HEK293 (cell line): Measurements from ENCODE around the gene KLK10.

Experiments used
- GLIS1 ChIP-seq: fragments of 450-650 bp; formaldehyde crosslinking; IDR thresholded peaks from 2 replicates; pipeline ENCODE4 v1.5.1; 2016; ENCODE audit warnings: missing biosample characterization, missing genetic modification characterization
- GLIS2 ChIP-seq: fragments of 450-650 bp; formaldehyde crosslinking; IDR thresholded peaks from 2 replicates; pipeline ENCODE4 v1.5.1; 2016; ENCODE audit warnings: missing biosample characterization, missing genetic modification characterization
- PATZ1 ChIP-seq: fragments of 450-650 bp; formaldehyde crosslinking; IDR thresholded peaks from 2 replicates; pipeline ENCODE4 v1.5.1; 2016; ENCODE audit warnings: missing biosample characterization, missing genetic modification characterization
- PRDM10 ChIP-seq: fragments of 450-650 bp; formaldehyde crosslinking; IDR thresholded peaks from 2 replicates; pipeline ENCODE4 v1.5.1; 2016; ENCODE audit warnings: missing biosample characterization, missing genetic modification characterization
- PRDM2 ChIP-seq: fragments of 450-650 bp; formaldehyde crosslinking; IDR thresholded peaks from 2 replicates; pipeline ENCODE4 v1.5.1; 2016; ENCODE audit warnings: missing biosample characterization, missing genetic modification characterization, borderline replicate concordance
- ZFHX2 ChIP-seq: fragments of 450-650 bp; formaldehyde crosslinking; conservative IDR thresholded peaks from 2 replicates; pipeline ENCODE4 v1.5.1; 2016; ENCODE audit warnings: missing biosample characterization, missing genetic modification characterization
- ZNF133 ChIP-seq: fragments of 450-650 bp; formaldehyde crosslinking; IDR thresholded peaks from 2 replicates; pipeline ENCODE4 v1.5.1; 2016; ENCODE audit warnings: missing biosample characterization, missing genetic modification characterization
- ZNF140 ChIP-seq: fragments of 450-650 bp; formaldehyde crosslinking; IDR thresholded peaks from 2 replicates; pipeline ENCODE4 v1.5.1; 2016; ENCODE audit warnings: missing biosample characterization, missing genetic modification characterization
- ZNF175 ChIP-seq: fragments of 450-650 bp; formaldehyde crosslinking; IDR thresholded peaks from 2 replicates; pipeline ENCODE4 v1.5.1; 2016; ENCODE audit warnings: missing biosample characterization, missing genetic modification characterization
- ZNF214 ChIP-seq: fragments of 450-650 bp; formaldehyde crosslinking; IDR thresholded peaks from 2 replicates; pipeline ENCODE4 v1.5.1; 2017; ENCODE audit warnings: missing biosample characterization, mild to moderate bottlenecking, missing genetic modification characterization, borderline replicate concordance
- ZNF223 ChIP-seq: fragments of 450-650 bp; formaldehyde crosslinking; IDR thresholded peaks from 2 replicates; pipeline ENCODE4 v1.5.1; 2016; ENCODE audit warnings: missing biosample characterization, missing genetic modification characterization
- ZNF366 ChIP-seq: fragments of 450-650 bp; formaldehyde crosslinking; conservative IDR thresholded peaks from 2 replicates; pipeline ENCODE4 v1.5.1; 2016; ENCODE audit warnings: missing biosample characterization, missing genetic modification characterization
- ZNF391 ChIP-seq: fragments of 450-650 bp; formaldehyde crosslinking; IDR thresholded peaks from 2 replicates; pipeline ENCODE4 v1.5.1; 2016; ENCODE audit warnings: low read depth, missing biosample characterization, missing genetic modification characterization, borderline replicate concordance
- ZNF398 ChIP-seq: fragments of 450-650 bp; formaldehyde crosslinking; IDR thresholded peaks from 2 replicates; pipeline ENCODE4 v1.5.1; 2017; ENCODE audit warnings: missing biosample characterization, missing genetic modification characterization
- ZNF645 ChIP-seq: fragments of 450-650 bp; formaldehyde crosslinking; IDR thresholded peaks from 2 replicates; pipeline ENCODE4; 2016; ENCODE audit warnings: missing biosample characterization, missing genetic modification characterization
- ZNF785 ChIP-seq: fragments of 450-650 bp; formaldehyde crosslinking; IDR thresholded peaks from 2 replicates; pipeline ENCODE4 v1.5.1; 2016; ENCODE audit warnings: missing biosample characterization, missing genetic modification characterization
- ZNF843 ChIP-seq: fragments of 450-650 bp; formaldehyde crosslinking; IDR thresholded peaks from 2 replicates; pipeline ENCODE4 v1.5.1; 2016; ENCODE audit warnings: missing biosample characterization, missing genetic modification characterization

Gene KLK10

GRCh38 chr19:51018745-51019543, 565 bp downstream of the KLK10 start (continued):
- TF ChIP-seq PATZ1 (tag by site-specific recombination) (peak; percentile 72; the same call in 1 of the 2 replicates), ZNF366 (no peak), PRDM10 (tag by site-specific recombination) (0 out of 2 replicates have a peak, but pooled peaks have one; percentile 17), GLIS2 (tag by site-specific recombination) (peak; percentile 70; the same call in 1 of the 2 replicates), ZNF398 (tag by site-specific recombination) (peak; percentile 94), ZFHX2 (tag by site-specific recombination) (peak; percentile 71), ZNF223 (tag by site-specific recombination) (no peak), ZNF175 (tag by site-specific recombination) (no peak), ZNF133 (tag by site-specific recombination) (no peak), ZNF645 (tag by site-specific recombination) (no peak), PRDM2 (no peak), ZNF785 (tag by site-specific recombination) (no peak), ZNF140 (tag by site-specific recombination) (no peak), ZNF214 (tag by site-specific recombination) (no peak), ZNF391 (tag by site-specific recombination) (no peak), ZNF843 (tag by site-specific recombination) (no peak), GLIS1 (tag by site-specific recombination) (peak; percentile 49; the same call in 1 of the 2 replicates)
